AG09319 (cell line): ENCODE results near the gene DDX20.

Experiments
- DNase-seq: peaks from one replicate; pipeline ENCODE4 v3.0.0-alpha.2; 2010; ENCODE audit warnings: low read depth; ENCODE audit errors: extremely low read depth
- TF ChIP-seq, protein P1 (sequence below): IDR thresholded peaks from 2 replicates; pipeline ENCODE4 v1.5.1; 2011; ENCODE audit warnings: low read depth, mild to moderate bottlenecking, inconsistent platforms, low read length, moderate library complexity

DDX20 gene

DNA sequence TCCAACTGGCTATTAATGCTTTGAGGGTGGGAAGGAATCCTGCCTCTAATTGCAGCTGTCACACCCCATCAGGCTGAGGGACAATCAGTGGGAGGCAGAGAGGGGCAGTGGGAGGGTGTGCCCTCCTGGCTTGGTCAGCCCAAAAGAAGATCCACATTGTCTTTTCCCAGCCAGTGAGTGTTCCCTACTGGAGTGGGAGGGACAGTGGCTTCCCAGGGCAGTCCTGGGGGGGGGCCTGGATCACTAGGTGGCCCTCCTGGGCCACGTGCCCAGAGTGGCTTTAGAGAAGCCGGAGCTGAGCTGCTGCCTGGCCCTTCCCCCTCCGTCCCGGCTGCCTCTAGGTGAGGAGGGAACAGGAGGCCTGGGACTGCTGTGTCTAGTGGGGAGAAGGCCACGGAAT, 30.5 kb upstream of the DDX20 start:
- no peak for DNase-seq
- TF ChIP-seq, protein P1, sequence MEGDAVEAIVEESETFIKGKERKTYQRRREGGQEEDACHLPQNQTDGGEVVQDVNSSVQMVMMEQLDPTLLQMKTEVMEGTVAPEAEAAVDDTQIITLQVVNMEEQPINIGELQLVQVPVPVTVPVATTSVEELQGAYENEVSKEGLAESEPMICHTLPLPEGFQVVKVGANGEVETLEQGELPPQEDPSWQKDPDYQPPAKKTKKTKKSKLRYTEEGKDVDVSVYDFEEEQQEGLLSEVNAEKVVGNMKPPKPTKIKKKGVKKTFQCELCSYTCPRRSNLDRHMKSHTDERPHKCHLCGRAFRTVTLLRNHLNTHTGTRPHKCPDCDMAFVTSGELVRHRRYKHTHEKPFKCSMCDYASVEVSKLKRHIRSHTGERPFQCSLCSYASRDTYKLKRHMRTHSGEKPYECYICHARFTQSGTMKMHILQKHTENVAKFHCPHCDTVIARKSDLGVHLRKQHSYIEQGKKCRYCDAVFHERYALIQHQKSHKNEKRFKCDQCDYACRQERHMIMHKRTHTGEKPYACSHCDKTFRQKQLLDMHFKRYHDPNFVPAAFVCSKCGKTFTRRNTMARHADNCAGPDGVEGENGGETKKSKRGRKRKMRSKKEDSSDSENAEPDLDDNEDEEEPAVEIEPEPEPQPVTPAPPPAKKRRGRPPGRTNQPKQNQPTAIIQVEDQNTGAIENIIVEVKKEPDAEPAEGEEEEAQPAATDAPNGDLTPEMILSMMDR = no peak

DNA sequence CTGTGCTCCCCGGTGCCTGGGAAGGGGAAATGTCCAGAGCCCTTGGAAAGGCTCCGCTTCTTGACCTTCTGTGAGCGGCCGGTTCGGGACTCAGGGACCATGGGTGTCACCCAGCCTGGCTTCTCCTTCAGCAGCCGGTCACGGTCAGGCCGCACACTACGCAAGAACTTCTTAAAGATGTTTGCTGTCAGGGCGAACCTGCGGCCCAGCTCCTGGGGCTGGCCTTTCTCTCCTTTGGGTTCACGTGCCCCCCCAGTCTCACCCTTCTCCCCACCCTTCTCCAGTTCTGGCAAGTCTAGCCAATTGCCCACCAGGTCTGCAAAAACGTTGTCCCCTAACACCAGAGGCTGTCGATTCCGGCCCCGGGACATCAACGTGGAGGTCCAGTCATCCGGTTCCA, 28.6 kb upstream of the DDX20 start:
- DNase-seq = no peak
- TF ChIP-seq, protein P1 = no peak

DNA sequence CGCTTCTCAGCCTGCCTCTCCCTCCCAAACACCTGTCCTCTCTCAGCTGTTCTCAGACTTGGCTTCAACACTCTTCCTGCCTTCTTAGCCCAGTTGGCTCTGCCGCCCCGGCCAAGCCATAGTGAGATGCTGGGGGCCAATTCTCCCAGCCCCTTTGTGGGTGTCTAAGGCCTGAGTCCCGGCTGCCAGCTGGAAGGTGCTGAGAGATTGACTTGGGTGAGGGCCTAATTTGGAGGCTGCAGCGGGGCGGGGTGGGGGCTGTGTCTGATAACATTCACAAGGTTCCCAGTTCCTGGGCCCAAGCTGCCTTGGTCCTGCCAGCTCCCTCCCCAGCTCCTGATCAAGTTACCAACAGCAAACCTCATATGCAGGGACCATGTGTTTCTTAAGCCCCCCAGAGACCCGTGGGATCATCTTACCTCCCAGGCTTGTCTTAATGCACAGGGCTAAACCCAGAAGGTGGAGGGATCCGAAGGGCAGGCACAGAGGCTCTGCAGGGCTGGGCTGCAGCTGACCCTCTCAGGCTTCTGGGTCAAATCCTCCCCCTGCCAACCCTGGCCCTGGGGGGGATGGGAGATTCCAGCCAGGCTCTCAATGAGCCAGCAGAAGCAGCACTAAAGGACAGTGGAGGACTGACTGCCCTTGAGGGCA, 26.3 kb upstream of the DDX20 start:
- TF ChIP-seq, protein P1 = no peak
- no peak for DNase-seq

DNA sequence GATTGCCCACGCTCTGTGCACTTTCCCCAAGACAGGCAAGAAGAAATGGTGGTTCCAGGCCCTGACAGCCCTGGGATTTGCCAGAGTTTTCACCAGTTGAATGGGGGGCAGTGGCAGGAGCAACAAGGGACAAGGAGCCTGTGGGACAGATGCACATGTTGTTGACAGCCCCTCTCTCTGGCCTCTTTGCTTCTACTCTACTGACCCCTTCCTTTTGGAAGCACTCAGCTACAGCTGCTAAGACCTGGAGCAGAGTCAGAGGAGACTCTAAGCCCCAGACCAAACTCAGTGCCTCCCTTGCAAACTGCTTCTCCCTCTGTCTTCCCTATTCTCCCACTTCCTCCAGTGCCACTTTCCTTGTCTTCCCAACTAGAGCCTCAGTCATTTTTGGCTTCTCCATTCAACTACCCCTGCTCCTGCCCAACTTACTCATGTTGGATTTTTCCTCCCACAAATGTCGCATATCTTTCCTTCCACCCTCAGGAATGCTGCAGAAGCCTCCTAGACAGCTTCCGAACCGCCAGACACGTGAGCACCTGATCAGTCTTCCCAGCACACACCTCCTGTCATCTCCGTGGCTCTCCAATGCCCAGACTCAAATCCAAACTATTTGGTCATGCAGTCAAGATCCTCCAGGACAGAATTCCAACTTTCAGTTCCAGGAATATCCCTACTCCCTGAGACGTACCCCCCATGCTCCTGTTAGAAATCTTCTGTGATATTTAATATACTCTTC, 25.6 kb upstream of the DDX20 start:
- TF ChIP-seq, protein P1 = no peak
- DNase-seq = no peak

DNA sequence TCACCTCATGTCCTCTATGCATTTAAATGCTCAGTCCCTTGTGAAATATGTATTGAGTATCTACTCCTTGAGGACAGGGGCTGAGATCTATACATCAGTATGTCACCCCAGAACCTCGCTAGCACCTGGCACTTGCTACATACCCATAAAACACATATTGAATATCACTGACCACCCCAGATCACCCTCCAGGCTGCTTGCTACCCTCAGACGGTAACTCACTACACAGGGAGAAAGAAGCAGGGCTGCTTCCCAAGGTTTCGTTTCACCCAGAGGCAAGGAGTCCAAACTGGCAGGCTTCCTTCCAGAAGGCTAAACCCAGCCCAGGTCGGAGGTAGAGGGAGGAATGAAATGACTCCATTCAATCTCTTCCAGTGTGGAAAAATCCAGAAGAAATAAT, 25.0 kb upstream of the DDX20 start:
- TF ChIP-seq, protein P1 = no peak
- no peak for DNase-seq

DNA sequence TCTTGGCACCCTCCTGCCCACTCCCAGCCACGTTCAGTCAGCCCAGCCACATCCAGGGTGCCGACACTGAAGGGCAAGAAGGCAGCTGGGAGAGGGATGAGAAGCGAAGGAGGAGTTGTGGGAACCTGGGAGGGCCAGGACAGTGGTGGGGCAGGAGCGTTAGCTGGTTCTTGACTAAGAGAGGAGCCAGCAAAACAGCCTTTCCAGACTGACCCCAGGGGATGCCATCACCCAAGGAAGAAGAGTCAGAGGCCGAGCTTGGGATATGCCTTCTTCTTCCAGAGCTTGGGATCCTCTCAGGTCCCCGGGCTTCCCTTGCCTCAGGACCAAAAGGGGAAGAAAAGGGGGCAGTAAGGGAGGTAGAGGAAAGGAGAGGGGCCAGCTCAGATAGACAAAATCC, 23.7 kb upstream of the DDX20 start:
- no peak for DNase-seq
- TF ChIP-seq, protein P1 = no peak

DNA sequence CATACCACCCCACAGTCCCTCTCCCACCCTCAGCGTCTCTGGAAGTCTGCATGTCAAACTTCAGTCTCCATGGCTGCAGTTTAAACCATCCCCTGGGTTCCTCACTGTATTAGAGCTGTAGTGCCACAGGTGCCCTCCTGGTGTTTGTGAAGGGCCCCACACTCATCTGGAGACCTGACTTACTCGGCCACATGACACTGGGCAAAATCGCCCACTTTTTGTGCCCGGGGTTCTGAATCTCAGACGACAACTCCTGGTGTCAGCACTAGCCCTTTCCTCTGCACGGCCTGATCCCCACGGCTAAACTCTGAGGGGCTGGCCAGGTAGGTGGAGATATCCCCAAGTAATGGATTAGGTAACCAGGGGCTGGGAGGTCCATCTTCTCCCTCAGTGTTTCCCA, 23.0 kb upstream of the DDX20 start:
- DNase-seq = no peak
- TF ChIP-seq, protein P1 = no peak
